ENCODE results near the gene ZBTB26. TPM values are rescaled to one million over a fixed set of nuclear protein-coding genes. Genes with fewer than 3 reads are reported as not detected.

ZBTB26 gene, protein sequence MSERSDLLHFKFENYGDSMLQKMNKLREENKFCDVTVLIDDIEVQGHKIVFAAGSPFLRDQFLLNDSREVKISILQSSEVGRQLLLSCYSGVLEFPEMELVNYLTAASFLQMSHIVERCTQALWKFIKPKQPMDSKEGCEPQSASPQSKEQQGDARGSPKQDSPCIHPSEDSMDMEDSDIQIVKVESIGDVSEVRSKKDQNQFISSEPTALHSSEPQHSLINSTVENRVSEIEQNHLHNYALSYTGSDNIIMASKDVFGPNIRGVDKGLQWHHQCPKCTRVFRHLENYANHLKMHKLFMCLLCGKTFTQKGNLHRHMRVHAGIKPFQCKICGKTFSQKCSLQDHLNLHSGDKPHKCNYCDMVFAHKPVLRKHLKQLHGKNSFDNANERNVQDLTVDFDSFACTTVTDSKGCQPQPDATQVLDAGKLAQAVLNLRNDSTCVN
- 7.0 and 11.3 TPM in 2 replicates for total RNA-seq (ENCODE audit: low replicate concordance)
- long read RNA-seq, partial matches to known transcripts, result 0 of 6 reads
- long read RNA-seq, other reads (novel, unspliced or antisense), result 6 of 6 reads

DNA sequence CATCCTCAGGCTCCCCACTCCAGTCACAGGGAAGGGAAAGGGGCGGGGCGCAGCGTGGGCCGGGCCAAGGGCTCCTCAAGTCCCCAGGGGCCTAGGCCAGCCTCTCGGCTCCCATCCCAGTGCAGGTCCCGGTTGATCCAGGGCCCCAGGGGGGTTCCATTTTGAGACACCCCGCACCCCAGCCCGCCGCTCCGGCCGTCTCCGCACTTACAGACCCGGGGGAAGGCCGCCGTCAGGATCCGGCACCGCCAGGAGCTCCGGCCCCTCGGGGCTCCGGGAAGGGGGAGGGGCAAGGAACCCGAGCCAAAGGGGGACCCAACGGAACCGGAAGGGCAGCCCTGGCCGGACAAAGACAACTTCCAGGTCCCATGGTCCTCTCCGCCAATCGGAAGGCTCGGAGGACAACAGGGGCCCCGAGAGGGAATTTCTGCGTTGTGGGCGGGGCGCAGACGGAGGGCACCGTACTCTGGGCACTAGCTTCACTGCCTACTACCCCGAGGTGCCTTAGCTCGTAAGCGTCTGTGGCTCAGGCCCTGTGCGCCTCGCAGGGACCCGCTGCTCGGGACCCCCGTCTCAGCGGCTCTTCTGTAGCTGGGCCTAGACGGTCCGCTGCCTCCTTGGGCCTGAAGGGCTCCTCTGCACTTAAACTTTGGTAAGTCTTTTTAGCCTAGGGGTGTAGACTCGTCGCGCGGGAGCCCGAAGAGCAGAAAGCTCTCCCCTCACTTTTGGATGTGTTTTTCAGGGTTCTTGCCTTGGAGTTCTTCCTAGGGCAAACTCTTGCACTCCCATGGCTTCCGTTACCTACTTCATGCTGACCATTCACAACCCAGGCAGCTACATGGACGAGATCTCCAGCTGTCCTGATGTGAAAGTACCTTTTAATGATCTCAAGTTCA is at the start of gene ZBTB26:
TSS of gene ZBTB26 (minus strand) at position 287 of the 896 bp plus-strand sequence. CDS start 11,578 bp downstream, outside the sequence.
- peak; percentile 89 for DNase-seq (ENCODE audit: extremely low spot score, unreplicated experiment)
- H3K36me3 Mint-ChIP-seq, result peaks cover 5% of the 10 kb centered on the region
- H3K9me3 Mint-ChIP-seq, result no peaks in the 10 kb centered on the region
- H3K27ac Mint-ChIP-seq, result peak within 1 kb of the TSS; percentile 88
- H3K27me3 Mint-ChIP-seq, result no peaks in the 10 kb centered on the region
- TF ChIP-seq, protein P1, sequence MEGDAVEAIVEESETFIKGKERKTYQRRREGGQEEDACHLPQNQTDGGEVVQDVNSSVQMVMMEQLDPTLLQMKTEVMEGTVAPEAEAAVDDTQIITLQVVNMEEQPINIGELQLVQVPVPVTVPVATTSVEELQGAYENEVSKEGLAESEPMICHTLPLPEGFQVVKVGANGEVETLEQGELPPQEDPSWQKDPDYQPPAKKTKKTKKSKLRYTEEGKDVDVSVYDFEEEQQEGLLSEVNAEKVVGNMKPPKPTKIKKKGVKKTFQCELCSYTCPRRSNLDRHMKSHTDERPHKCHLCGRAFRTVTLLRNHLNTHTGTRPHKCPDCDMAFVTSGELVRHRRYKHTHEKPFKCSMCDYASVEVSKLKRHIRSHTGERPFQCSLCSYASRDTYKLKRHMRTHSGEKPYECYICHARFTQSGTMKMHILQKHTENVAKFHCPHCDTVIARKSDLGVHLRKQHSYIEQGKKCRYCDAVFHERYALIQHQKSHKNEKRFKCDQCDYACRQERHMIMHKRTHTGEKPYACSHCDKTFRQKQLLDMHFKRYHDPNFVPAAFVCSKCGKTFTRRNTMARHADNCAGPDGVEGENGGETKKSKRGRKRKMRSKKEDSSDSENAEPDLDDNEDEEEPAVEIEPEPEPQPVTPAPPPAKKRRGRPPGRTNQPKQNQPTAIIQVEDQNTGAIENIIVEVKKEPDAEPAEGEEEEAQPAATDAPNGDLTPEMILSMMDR (conservative IDR thresholded peaks at IDR 0.05), result no peak
- peaks cover 12% of the 10 kb centered on the region for H3K4me1 Mint-ChIP-seq (ENCODE audit: unreplicated experiment)
- H3K4me3 Mint-ChIP-seq, result no peak within 1 kb of the TSS

DNA sequence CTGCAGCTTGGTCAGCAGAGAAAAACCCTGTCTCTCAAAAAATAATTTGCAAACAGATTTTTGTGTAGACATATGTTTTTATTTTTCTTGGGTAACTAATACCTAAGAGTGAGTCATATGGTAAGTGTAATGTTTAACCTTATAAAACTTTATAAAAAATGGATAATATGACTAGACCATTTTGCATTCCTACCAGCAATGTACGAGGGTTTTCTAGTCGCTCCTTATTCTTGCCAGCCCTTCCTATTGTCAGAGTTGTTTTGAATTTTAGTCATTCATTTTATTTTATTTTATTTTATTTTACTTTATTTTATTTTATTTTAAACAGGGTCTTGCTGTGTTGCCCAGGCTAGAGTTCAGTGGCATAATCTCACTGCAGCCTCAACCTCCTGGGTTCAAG is 47.3 kb upstream of the ZBTB26 start:
- peaks cover 9% of the 10 kb centered on the region for H3K36me3 Mint-ChIP-seq
- no peaks in the 10 kb centered on the region for H3K27me3 Mint-ChIP-seq
- no peaks in the 10 kb centered on the region for H3K9me3 Mint-ChIP-seq
- TF ChIP-seq, protein P1 (conservative IDR thresholded peaks at IDR 0.05), result no peak
- H3K4me3 Mint-ChIP-seq, result no peak overlapping the region
- no peaks in the 10 kb centered on the region for H3K4me1 Mint-ChIP-seq (ENCODE audit: unreplicated experiment)
- no peak for DNase-seq (ENCODE audit: extremely low spot score, unreplicated experiment)
- H3K27ac Mint-ChIP-seq, result no peak overlapping the region

DNA sequence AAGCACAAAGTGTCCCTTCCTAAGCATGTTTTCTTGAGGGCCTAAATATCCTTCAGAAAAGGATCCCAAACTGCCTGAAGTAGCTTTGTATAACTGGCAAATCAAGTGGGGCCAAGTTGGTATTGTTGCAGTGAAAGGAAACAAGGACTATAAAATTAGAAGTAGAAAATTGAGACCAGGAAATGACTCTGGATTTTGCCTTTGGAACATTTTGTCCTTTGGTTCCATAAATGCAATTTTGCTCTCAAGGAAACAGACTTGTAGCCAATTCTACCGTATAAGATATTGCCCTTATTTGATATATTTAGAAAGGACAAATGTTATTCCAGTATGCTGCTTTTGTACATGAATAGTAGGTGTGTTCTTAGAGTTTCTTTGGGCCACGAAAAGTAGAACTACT is 43.9 kb upstream of the ZBTB26 start:
- no peaks in the 10 kb centered on the region for H3K4me1 Mint-ChIP-seq (ENCODE audit: unreplicated experiment)
- no peak overlapping the region for H3K27ac Mint-ChIP-seq
- TF ChIP-seq, protein P1 (conservative IDR thresholded peaks at IDR 0.05), result no peak
- H3K4me3 Mint-ChIP-seq, result no peak overlapping the region
- no peaks in the 10 kb centered on the region for H3K27me3 Mint-ChIP-seq
- DNase-seq (ENCODE audit: extremely low spot score, unreplicated experiment), result no peak
- H3K36me3 Mint-ChIP-seq, result peaks cover 19% of the 10 kb centered on the region
- H3K9me3 Mint-ChIP-seq, result no peaks in the 10 kb centered on the region

DNA sequence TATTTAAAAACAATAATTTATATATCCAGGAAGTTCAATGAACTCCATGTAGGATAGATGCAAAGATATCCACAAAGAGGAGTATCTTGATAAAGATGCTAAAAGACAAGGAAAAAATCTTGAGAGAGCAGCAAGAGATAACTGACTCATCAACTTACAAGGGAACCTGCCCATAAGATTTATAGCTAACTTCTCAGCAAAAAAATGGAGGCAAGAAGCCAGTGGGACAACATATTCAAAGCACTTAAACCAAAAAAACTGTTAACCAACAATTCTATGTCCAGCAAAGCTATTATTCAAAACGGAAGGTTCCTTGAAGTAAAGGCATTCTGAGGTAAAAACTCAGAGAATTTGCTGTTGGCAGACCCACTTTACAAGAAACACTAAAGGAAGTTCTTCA is 29.8 kb upstream of the ZBTB26 start:
- Mint-ChIP-seq H3K27me3 (no peaks in the 10 kb centered on the region), H3K27ac (no peak overlapping the region), H3K4me3 (no peak overlapping the region), H3K9me3 (no peaks in the 10 kb centered on the region), H3K36me3 (peaks cover 40% of the 10 kb centered on the region), H3K4me1 (ENCODE audit: unreplicated experiment) (no peaks in the 10 kb centered on the region)
- no peak for DNase-seq (ENCODE audit: extremely low spot score, unreplicated experiment)
- TF ChIP-seq, protein P1 (conservative IDR thresholded peaks at IDR 0.05), result no peak

DNA sequence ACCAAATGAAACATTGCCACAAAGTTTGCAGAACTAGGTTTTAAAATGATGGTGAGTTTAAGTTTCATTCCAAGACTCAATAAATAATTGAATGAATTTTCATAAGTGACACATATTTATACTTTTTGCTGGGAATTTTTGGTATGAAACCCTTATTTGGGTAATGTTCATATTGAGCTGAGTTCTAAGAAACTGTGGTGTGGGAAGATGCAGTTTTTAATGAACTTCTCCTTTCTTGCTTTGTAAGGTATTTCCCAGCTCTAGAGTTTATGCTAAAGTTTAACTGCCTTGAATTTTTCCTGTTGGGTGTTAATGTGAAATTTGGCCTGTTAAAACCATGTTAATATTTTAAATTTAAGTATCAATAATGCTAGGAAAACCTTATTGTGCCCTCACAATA is 24.6 kb upstream of the ZBTB26 start:
- no peak for DNase-seq (ENCODE audit: extremely low spot score, unreplicated experiment)
- no peaks in the 10 kb centered on the region for H3K27me3 Mint-ChIP-seq
- H3K4me1 Mint-ChIP-seq (ENCODE audit: unreplicated experiment), result peaks cover 12% of the 10 kb centered on the region
- TF ChIP-seq, protein P1 (conservative IDR thresholded peaks at IDR 0.05), result no peak
- no peak overlapping the region for H3K27ac Mint-ChIP-seq
- H3K9me3 Mint-ChIP-seq, result no peaks in the 10 kb centered on the region
- H3K36me3 Mint-ChIP-seq, result peaks cover 21% of the 10 kb centered on the region
- H3K4me3 Mint-ChIP-seq, result no peak overlapping the region
